HG03378 (cell line): Measurements from ENCODE around the gene CYTH3.

Source experiments
- ATAC-seq: cut with Tn5 transposase; IDR thresholded peaks from one replicate; pipeline ENCODE4 v1.9.1; 2021; ENCODE audit warnings: mild to moderate bottlenecking, moderate library complexity; ENCODE audit not compliant: unreplicated experiment

The CYTH3 gene

GRCh38 chr7:6167587-6168476 is 104.6 kb downstream of the CYTH3 start:
- ATAC-seq: no peak

DNA sequence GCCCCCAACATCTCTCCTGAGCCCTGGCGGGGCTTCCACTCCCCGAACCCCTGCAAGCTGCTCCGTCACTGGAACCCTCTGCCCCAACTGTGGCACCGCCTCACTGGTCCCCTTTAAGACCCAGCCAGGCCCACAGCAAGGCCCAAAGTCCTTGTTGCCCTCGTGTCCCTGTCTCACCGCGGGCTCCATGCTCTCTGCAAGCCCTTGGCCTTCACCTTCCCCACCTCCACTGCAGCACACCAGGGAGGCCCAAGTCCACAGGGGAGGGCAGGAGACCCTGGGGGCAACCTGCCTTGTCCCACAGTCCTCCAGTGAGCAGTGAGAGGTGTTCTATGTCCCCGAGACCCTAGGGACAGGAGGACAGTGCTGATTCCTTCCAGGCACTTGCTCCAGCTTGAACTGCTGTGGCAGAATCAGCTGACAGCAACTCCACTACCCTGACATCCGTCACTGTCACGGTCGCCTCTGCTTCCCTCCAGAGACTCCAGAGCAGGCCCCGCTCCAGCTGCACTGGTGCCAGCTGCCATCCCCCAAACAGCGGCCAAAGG is 105.3 kb downstream of the CYTH3 start:
- no peak for ATAC-seq

- ATAC-seq: no peak
These were observed 106.0 kb downstream of the CYTH3 start for GRCh38 chr7:6166443-6166891.

GRCh38 chr7:6165521-6166320 is 106.7 kb downstream of the CYTH3 start:
- no peak for ATAC-seq

DNA sequence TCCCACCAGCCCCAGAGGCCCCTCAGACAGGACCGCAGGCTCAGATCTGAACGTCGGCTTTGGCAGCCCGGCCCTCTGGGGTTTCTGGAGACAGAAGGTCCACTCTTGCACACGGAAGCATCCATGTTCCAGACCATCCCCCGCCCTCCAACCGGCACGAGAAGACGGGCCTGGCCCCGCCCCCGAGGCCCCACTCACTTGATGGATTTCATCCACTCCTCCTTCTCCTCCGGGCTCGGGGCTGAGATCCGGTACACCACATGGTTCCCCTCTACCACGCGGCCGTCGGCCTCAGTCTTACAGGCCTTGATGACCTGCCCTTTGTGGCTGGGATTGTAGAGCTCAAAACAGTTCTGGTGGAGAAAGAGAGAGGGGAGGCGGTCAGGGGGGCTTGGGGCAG is 107.3 kb downstream of the CYTH3 start:
- no peak for ATAC-seq

DNA sequence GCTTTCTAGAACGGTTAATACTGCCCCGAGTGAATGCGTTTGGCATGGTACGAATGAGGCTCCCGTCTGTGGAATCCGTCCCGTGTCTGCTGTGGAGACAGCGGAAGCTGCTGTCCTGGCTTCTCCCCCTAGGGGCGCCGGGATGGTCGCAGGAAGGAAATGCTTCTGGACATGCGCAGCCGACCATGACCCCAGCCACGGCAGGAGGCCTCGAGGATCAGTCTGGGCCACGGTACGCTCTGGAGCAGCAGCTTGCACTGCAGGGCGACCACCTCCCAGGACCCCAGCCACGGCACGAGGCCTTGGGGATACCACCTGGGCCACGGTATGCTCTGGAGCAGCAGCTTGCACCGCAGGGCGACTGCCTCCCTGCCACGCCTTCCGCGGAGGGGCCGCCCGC is 107.9 kb downstream of the CYTH3 start:
- ATAC-seq: no peak

DNA sequence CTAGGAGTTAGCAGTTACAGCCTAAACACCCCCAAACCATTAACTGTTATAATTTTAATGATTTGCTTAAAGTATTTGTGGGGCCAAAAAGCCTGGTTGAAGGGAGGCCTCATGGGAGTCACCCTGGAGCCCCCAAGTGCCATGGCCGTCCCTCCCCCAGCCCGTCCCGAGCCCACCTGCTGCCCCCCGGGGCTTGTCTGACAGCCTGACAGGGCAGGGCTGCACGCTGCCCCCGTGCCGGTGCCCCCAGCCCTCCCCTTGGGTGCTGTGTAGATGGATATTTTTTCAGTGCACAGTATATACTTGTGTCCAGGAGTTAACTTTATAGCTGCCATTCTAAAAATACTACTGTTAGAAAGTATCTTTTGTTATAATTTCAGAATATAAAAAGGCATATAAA is 108.4 kb downstream of the CYTH3 start:
- no peak for ATAC-seq

DNA sequence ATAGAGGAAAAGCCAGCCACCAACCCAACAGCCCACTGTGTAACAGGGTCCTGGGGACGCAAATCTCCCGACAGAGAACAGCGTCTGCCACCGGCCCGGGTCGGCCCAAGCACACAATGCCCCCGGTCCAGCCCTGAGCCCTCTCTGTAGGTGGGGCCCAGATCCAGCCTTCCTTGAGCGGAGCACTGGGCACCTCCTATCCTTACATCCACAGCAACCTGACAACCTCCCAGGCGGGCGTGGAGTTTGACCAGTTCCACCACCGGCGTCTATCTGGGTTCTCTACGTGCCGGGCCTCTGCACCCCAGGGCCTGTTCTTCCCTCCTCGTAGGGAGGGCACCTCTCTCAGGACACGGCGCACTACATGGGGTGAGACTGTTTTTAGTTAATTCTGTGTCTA is 109.0 kb downstream of the CYTH3 start:
- no peak for ATAC-seq

- no peak for ATAC-seq
These were observed 109.6 kb downstream of the CYTH3 start for GRCh38 chr7:6162650-6163366.

DNA sequence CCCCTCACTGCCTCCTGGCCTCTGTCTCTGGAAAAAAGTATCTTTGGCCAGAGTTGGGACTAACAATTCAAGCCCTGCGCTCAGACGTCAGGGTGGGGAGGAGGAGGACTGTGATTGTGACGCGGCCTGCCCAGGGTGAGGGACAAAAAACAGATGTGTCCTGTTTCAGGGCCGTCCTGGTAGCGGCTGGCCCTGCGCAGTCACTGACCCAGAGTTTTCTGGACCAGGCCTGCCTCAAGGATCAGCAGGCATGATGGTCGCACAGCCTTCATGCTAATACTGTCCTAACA is 110.1 kb downstream of the CYTH3 start:
- ATAC-seq: no peak

DNA sequence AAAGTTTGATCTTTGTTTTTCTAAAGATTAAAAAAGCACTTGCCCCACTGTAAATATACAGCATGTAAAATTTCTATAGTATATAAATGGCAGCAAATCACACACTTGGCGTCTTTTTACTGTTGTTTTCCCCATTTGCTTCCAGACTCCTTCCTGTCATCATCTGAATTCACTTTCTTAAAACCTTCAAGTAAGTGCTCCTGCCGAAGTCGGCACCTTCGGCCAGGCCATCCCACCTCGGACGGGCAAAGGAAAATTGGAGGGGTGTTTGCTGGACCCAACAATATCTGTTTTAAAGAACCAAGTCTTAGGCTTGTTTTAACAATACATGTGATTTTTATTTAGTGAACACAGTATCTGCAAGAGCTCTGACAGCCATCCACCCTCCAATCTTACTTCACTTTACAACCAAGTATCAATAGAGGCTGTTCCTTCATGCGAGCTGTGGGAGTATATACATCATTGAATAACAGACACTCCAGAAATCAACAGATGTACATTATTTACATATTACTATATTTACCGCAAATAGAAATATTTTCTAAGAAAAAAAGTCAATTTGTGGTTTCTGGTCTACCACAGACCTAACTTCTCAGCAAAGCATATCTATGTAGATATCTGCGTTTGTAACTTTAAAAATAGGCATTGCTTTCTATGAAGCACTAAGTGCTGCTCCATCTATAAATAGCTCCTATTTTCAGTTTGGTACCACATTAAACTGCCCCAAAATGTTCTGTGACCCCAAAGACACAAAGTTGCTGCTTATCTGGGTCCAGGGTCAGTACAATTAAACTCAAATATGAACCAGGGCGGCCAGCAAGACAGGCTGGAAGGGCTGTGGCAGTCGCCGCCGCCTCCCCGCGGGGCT is 110.7 kb downstream of the CYTH3 start:
- ATAC-seq: peak; percentile 50

GRCh38 chr7:6160191-6160623 is 112.2 kb downstream of the CYTH3 start:
- ATAC-seq: no peak

- ATAC-seq: no peak
These were observed 112.8 kb downstream of the CYTH3 start for GRCh38 chr7:6159524-6160031.

DNA sequence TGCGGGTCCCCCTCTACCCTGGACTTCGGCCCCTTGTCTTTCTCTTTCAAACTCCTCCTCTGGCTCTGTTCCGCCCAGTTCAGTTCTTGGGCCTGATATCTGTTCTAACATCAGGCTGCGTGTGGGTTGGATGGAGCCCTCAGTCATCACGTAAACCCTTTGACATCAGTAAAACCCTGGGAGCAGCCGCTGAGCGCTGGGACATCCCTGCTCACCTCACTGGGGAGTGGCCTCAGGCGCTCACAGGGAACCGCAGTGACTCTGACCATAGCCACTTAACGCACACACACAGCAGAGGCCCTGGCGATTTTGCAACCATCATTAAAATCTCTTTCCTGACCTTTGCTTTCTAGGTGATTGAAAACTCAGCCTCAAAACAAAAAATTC is 113.3 kb downstream of the CYTH3 start:
- ATAC-seq: no peak

GRCh38 chr7:6158424-6159096 is 113.9 kb downstream of the CYTH3 start:
- ATAC-seq: no peak

GRCh38 chr7:6157685-6158423 is 114.6 kb downstream of the CYTH3 start:
- ATAC-seq: no peak

- no peak for ATAC-seq
These were observed 115.7 kb downstream of the CYTH3 start for GRCh38 chr7:6156734-6157133.

DNA sequence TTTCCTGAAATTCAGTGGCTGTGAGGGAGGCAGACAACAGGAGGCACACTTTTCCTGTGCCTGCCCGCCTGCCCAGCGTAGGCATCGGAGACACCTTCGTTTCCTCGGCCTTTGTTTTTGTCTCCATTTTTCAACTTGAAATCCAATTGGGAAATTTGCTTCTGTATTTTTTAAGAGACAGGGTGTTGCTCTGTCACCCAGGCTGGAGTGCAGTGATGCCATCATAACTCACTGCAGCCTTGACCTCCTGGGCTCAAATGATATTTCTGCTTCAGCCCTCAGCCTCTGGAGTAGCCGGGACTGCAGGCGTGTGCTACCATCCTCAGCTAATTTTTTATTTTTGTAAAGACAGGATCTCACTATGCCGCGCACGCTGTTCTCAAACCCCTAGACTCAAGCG is 116.8 kb downstream of the CYTH3 start:
- ATAC-seq: no peak
